ENCODE data around the gene TSPO. TPM values are rescaled to one million over a fixed set of nuclear protein-coding genes. Genes with fewer than 3 reads are reported as not detected.

Gene TSPO
- total RNA-seq, 2 donors from 2014 or later, result 266 to 426 TPM

DNA sequence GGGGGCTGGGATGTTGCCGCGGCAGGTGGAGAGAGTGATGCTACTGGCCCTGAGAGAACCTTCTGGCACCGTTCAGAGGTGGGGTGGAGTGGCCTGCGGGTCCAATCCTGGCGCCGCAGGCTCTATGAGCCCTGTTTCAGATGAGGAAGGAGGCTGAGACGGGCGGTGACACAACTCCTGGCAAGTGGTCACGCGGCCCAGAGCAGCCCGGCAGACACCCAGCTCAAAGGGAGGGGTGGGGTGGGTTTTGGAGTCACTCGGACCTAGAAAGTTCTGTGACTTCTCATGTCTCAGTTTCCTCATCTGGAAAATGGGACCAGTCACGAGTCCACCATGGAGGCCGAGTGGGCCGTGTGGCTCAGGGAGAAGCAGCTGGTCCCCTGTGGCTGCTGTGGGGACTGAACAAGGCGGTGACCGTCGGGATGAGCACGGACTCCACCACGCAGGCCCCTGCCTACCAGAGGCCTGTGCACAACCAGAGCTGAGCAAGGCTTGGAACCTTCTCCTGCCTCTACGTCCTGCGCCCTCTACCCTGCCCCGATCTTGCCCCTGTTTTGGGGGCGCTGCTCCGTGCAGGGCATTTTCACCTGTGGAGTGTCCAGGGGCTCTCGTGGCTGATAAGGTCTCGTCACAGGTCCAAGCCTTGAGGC is 3.7 kb downstream of the TSPO start:
- no peaks in the 10 kb centered on the region for H3K36me3 ChIP-seq
- no peak overlapping the region for H3K27ac ChIP-seq
- intact Hi-C loops (cut with DNase I), result no loop called here
- no peaks in the 10 kb centered on the region for H3K27me3 ChIP-seq
- peaks cover 16% of the 10 kb centered on the region for H3K4me1 ChIP-seq
- TF ChIP-seq, protein P1, sequence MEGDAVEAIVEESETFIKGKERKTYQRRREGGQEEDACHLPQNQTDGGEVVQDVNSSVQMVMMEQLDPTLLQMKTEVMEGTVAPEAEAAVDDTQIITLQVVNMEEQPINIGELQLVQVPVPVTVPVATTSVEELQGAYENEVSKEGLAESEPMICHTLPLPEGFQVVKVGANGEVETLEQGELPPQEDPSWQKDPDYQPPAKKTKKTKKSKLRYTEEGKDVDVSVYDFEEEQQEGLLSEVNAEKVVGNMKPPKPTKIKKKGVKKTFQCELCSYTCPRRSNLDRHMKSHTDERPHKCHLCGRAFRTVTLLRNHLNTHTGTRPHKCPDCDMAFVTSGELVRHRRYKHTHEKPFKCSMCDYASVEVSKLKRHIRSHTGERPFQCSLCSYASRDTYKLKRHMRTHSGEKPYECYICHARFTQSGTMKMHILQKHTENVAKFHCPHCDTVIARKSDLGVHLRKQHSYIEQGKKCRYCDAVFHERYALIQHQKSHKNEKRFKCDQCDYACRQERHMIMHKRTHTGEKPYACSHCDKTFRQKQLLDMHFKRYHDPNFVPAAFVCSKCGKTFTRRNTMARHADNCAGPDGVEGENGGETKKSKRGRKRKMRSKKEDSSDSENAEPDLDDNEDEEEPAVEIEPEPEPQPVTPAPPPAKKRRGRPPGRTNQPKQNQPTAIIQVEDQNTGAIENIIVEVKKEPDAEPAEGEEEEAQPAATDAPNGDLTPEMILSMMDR (IDR thresholded peaks at IDR 0.05), result no peak
- no peaks in the 10 kb centered on the region for H3K9me3 ChIP-seq
- H3K9ac ChIP-seq (ENCODE audit: low read depth in 2 of 2, low read length in 2 of 2), result no peak overlapping the region
- H3K4me3 ChIP-seq, result no peak overlapping the region
- no peak for DNase-seq

DNA sequence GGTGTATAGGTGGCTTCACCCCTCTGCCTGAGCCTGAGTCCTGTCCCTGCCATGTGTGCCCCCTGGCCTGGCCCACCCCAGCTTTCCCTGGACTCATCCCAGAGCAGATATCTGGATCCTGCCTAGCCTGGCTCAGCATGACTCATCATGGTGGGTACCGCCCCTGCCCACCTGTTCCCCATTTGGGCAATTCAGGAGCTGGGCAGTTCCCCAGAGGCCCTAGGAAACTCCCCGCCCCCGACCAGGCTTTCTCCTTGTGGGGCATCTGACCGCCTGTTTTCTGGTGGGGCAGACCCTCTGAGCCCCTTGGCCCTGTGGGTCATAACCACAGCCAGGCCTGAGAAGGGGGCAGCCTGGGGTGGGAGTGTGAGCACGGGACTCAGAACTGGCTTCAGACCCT is 4.4 kb downstream of the TSPO start:
- Histone ChIP-seq H3K27me3 (no peaks in the 10 kb centered on the region), H3K4me1 (peaks cover 14% of the 10 kb centered on the region), H3K9ac (ENCODE audit: low read depth in 2 of 2, low read length in 2 of 2) (no peak overlapping the region), H3K36me3 (no peaks in the 10 kb centered on the region), H3K4me3 (no peak overlapping the region), H3K9me3 (no peaks in the 10 kb centered on the region), H3K27ac (no peak overlapping the region)
- TF ChIP-seq, protein P1 (IDR thresholded peaks at IDR 0.05), result no peak
- no peak for DNase-seq
- intact Hi-C loops (cut with DNase I), result no loop called here

DNA sequence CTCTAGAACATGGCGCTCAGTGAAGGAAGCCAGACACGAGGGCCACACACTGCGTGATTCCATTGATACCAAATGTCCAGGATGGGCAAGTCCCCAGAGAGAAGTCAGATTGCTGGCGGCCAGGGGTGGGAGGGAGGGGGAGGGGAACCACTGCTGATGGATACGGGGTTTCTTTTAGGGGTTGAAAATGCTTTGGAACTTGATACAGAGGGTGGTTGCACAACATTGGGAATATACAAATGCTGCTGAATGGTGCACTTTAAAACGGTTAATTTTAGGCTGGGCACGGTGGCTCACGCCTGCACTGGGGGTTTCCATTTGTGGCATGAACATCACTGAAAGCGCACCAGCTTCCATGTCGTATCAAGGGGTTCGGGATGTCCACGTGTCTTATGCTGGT is 5.1 kb downstream of the TSPO start:
- Histone ChIP-seq H3K36me3 (no peaks in the 10 kb centered on the region), H3K27ac (no peak overlapping the region), H3K9ac (ENCODE audit: low read depth in 2 of 2, low read length in 2 of 2) (no peak overlapping the region), H3K4me3 (no peak overlapping the region), H3K9me3 (no peaks in the 10 kb centered on the region), H3K27me3 (no peaks in the 10 kb centered on the region), H3K4me1 (peaks cover 11% of the 10 kb centered on the region)
- TF ChIP-seq, protein P1 (IDR thresholded peaks at IDR 0.05), result no peak
- DNase-seq, result no peak
- intact Hi-C loops (cut with DNase I), result no loop called here

DNA sequence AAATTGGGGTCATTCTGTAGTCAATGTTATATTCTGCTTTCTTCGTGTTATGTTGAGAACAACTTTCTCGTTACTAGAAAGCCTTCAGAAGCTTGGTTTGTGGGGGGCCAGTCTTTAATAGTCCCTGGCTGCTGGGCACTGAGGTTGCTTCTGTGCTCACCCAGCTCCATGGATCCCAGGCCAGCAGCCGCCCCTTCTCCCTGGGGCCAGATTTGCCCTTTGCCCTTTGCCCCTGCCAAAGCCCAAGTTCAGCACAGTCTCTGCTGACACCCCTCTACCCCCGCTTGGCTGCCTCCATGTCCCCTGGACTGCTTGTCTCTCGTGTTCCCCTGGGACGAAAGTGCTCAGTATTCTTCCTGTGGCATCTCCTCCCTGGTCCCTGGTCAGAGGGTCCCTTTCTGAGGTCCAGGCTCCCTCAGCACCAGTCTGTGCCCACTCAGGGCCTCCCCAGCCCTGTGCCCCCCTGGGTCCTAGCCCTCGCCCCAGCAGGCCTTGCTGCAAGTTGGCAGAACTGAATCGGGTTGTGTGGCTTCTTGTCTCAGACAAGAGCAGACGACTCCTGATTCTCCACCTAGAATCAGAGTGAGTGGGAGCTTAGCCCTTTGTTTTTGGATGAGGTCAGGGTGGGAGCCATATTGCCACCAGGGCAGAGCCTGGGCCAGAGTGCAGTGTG is 6.7 kb downstream of the TSPO start:
- H3K4me1 ChIP-seq, result peaks cover 11% of the 10 kb centered on the region

GRCh38 chr22:43158778-43159483 is 7.6 kb downstream of the TSPO start:
- DNase-seq, result no peak
- H3K9me3 ChIP-seq, result no peaks in the 10 kb centered on the region
- intact Hi-C loops (cut with DNase I), result no loop called here
- peak overlapping the region; percentile 44 for H3K27ac ChIP-seq
- TF ChIP-seq, protein P1 (IDR thresholded peaks at IDR 0.05), result no peak
- no peak overlapping the region for H3K4me3 ChIP-seq
- H3K36me3 ChIP-seq, result no peaks in the 10 kb centered on the region
- H3K27me3 ChIP-seq, result no peaks in the 10 kb centered on the region
- H3K4me1 ChIP-seq, result peaks cover 11% of the 10 kb centered on the region
- H3K9ac ChIP-seq (ENCODE audit: low read depth in 2 of 2, low read length in 2 of 2), result peak overlapping the region; percentile 7 to 36

More for the DNA sequence above, 6.7 kb downstream of the TSPO start:
- intact Hi-C loops (cut with DNase I), result no loop called here
- H3K27ac ChIP-seq, result no peak overlapping the region
- H3K36me3 ChIP-seq, result no peaks in the 10 kb centered on the region
- no peaks in the 10 kb centered on the region for H3K9me3 ChIP-seq
- H3K4me3 ChIP-seq, result no peak overlapping the region
- no peaks in the 10 kb centered on the region for H3K27me3 ChIP-seq
- DNase-seq, result no peak
- peak overlapping the region in 1 of 2 donors; percentile 7 for H3K9ac ChIP-seq (ENCODE audit: low read depth in 2 of 2, low read length in 2 of 2)
- TF ChIP-seq, protein P1 (IDR thresholded peaks at IDR 0.05), result no peak

Measured in colonic mucosa (tissue), 4 donors.